ENCODE measurements around the gene EXOC6. TPM values are rescaled to one million over a fixed set of nuclear protein-coding genes. Genes with fewer than 3 reads are reported as not detected.
"Not testable (repeated sequence)": the region's sequence is repeated elsewhere in the genome, so short reads cannot be mapped to it uniquely, and the experiment has no call there.

The EXOC6 gene
- total RNA-seq, 4 donors from 2014 or later = 5.9 to 16.6 (median 11.2) TPM

DNA sequence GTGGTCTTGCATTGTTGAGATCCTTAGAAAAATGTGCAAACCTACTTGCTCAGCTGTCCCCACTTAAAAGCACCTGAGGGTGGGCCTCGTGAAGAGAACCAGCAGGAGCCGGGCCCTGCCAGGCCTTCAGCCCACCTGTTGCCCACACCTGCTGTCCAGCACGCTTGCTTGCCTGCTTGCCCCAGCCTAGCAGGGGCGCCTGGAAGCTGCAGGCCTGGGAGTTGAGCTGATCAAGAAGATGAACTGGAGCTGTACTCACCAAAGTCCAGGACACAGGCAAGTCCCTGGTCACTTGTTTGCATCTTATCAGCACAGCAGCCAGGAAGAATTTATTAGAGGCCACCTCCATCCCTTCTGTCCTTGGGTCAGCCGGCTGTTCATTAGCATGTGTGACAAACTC, 248.6 kb downstream of the EXOC6 start:
- no peak for DNase-seq (ENCODE audit: low spot score in 2 of 2)
- 76 to 81% methylated on average over 5 of the region's 5 CpGs for WGBS, 2 donors
- TF ChIP-seq POLR2A (IDR thresholded peaks at IDR 0.05) = no peak
- no peak for TF ChIP-seq EP300 (IDR thresholded peaks at IDR 0.05)
- TF ChIP-seq, protein P1, sequence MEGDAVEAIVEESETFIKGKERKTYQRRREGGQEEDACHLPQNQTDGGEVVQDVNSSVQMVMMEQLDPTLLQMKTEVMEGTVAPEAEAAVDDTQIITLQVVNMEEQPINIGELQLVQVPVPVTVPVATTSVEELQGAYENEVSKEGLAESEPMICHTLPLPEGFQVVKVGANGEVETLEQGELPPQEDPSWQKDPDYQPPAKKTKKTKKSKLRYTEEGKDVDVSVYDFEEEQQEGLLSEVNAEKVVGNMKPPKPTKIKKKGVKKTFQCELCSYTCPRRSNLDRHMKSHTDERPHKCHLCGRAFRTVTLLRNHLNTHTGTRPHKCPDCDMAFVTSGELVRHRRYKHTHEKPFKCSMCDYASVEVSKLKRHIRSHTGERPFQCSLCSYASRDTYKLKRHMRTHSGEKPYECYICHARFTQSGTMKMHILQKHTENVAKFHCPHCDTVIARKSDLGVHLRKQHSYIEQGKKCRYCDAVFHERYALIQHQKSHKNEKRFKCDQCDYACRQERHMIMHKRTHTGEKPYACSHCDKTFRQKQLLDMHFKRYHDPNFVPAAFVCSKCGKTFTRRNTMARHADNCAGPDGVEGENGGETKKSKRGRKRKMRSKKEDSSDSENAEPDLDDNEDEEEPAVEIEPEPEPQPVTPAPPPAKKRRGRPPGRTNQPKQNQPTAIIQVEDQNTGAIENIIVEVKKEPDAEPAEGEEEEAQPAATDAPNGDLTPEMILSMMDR (IDR thresholded peaks at IDR 0.05) = no peak
- no peaks in the 10 kb centered on the region for H3K36me3 ChIP-seq
- H3K27me3 ChIP-seq = no peaks in the 10 kb centered on the region
- no peak overlapping the region for H3K27ac ChIP-seq
- no peak overlapping the region for H3K4me3 ChIP-seq
- H3K9me3 ChIP-seq = peaks cover 0 to under 1% (median 0%) of the 10 kb centered on the region in 4 donors
- no peaks in the 10 kb centered on the region for H3K4me1 ChIP-seq

- no peak for DNase-seq (ENCODE audit: low spot score in 2 of 2)
- no peaks in the 10 kb centered on the region for H3K4me1 ChIP-seq
- no peak overlapping the region for H3K4me3 ChIP-seq
- TF ChIP-seq EP300 (IDR thresholded peaks at IDR 0.05) = no peak
- no peak for TF ChIP-seq POLR2A (IDR thresholded peaks at IDR 0.05)
- TF ChIP-seq, protein P1 (IDR thresholded peaks at IDR 0.05) = no peak
- H3K27me3 ChIP-seq = no peaks in the 10 kb centered on the region
- H3K36me3 ChIP-seq = no peaks in the 10 kb centered on the region
- no peak overlapping the region for H3K27ac ChIP-seq
- peaks cover 0 to 6% (median 0%) of the 10 kb centered on the region in 4 donors for H3K9me3 ChIP-seq
- 75 to 82% methylated on average over 8 to 9 of the region's 9 CpGs for WGBS, 2 donors
Measured at GRCh38 chr10:93097386-93097785, 249.1 kb downstream of the EXOC6 start.

- Histone ChIP-seq H3K9me3 (peaks cover 0 to 10% (median 0%) of the 10 kb centered on the region in 4 donors), H3K4me3 (no peak overlapping the region), H3K36me3 (no peaks in the 10 kb centered on the region), H3K27ac (no peak overlapping the region), H3K4me1 (no peaks in the 10 kb centered on the region), H3K27me3 (no peaks in the 10 kb centered on the region)
- DNase-seq (ENCODE audit: low spot score in 2 of 2) = no peak
- 78 to 84% methylated on average over 3 of the region's 3 CpGs for WGBS, 2 donors
- TF ChIP-seq EP300 (IDR thresholded peaks at IDR 0.05) = no peak
- TF ChIP-seq, protein P1 (IDR thresholded peaks at IDR 0.05) = no peak
- no peak for TF ChIP-seq POLR2A (IDR thresholded peaks at IDR 0.05)
Measured at GRCh38 chr10:93098816-93099215, 250.5 kb downstream of the EXOC6 start.

GRCh38 chr10:93099670-93100069, 251.3 kb downstream of the EXOC6 start:
- Histone ChIP-seq H3K4me1 (no peaks in the 10 kb centered on the region), H3K4me3 (no peak overlapping the region), H3K27me3 (no peaks in the 10 kb centered on the region), H3K36me3 (no peaks in the 10 kb centered on the region), H3K9me3 (peaks cover 0 to 13% (median 0%) of the 10 kb centered on the region in 4 donors), H3K27ac (no peak overlapping the region)
- WGBS, 2 donors = 82 to 86% methylated on average over 7 of the region's 7 CpGs
- no peak for DNase-seq (ENCODE audit: low spot score in 2 of 2)
- TF ChIP-seq, protein P1 (IDR thresholded peaks at IDR 0.05) = no peak
- TF ChIP-seq EP300 (IDR thresholded peaks at IDR 0.05) = no peak
- no peak for TF ChIP-seq POLR2A (IDR thresholded peaks at IDR 0.05)

- not testable (repeated sequence) for H3K27ac ChIP-seq; H3K4me1 ChIP-seq; H3K4me3 ChIP-seq; H3K36me3 ChIP-seq; H3K27me3 ChIP-seq; DNase-seq (ENCODE audit: low spot score in 2 of 2)
- peaks cover 0 to 13% (median 0%) of the 10 kb centered on the region in 4 donors for H3K9me3 ChIP-seq
- WGBS, 2 donors = 94% methylated on average over 3 of the region's 3 CpGs
Measured at GRCh38 chr10:93101148-93101547, 252.8 kb downstream of the EXOC6 start.

- no peak for TF ChIP-seq POLR2A (IDR thresholded peaks at IDR 0.05)
- TF ChIP-seq, protein P1 (IDR thresholded peaks at IDR 0.05) = no peak
- peaks cover 0 to 13% (median 0%) of the 10 kb centered on the region in 4 donors for H3K9me3 ChIP-seq
- H3K4me3 ChIP-seq = no peak overlapping the region
- no peaks in the 10 kb centered on the region for H3K27me3 ChIP-seq
- no peaks in the 10 kb centered on the region for H3K4me1 ChIP-seq
- 89 to 97% methylated on average over 1 of the region's 1 CpG for WGBS, 2 donors
- no peak for DNase-seq (ENCODE audit: low spot score in 2 of 2)
- H3K27ac ChIP-seq = no peak overlapping the region
- H3K36me3 ChIP-seq = no peaks in the 10 kb centered on the region
Measured at GRCh38 chr10:93103953-93104352, 255.6 kb downstream of the EXOC6 start.
